Loucy (cell line): Measurements from ENCODE around the gene CHST12.
"Not testable (repeated sequence)": the region's sequence is repeated elsewhere in the genome, so short reads cannot be mapped to it uniquely, and the experiment has no call there.

Source experiments
- CTCF ChIP-seq: fragments of 200-600 bp; sonication (generic); conservative IDR thresholded peaks from 2 replicates; pipeline ENCODE4 v1.5.1; 2014; ENCODE audit warnings: mild to moderate bottlenecking, antibody characterized with exemption, low read length
- EZH2phosphoT487 ChIP-seq: fragments of 200-600 bp; IDR thresholded peaks from 2 replicates; pipeline ENCODE4 v1.6.1; 2018; ENCODE audit warnings: antibody characterized with exemption, mild to moderate bottlenecking, moderate library complexity, borderline replicate concordance

- TF ChIP-seq CTCF, EZH2phosphoT487: not testable (repeated sequence)
Measured at GRCh38 chr7:2453849-2454248, 50.4 kb downstream of the CHST12 start.
